DMS79 treated with DMSO at 0.1 percent for 48 hours (cell line): Measurements from ENCODE around the gene USP40.

ENCODE experiments used
- DNase-seq: peaks from one replicate; lab custom pipeline; 2025; lab: John Stamatoyannopoulos, UW

Gene USP40

GRCh38 chr2:233458826-233459225 is 107.8 kb downstream of the USP40 start:
- no peak for DNase-seq

DNA sequence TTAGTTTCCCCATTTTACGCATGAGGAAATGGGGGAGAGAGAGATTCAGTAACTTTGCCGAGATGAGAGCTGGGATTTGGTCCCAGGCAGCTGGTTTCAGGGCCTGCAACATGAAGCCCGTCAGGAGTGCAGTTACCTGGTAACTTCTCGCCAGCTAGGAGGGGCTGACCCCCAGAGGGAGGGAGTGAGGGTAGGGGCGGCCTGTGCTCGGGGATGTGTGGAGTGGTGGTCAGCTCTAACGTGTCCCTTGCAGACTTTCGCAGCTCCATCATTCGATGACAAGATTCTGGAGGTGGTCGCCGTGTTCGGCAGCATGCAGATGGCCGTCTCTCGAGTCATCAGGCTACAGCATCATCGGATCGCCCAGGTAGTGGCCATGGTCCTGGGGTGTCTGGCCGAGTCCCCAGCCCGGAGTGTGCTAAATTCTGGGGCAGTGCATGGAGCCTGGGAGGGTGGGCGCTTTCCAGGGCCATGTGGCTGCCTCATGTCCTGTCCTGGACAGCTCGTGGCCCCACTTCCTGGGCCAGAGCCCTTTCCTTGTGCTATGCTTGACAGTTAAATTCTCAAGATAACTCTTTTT is 108.5 kb downstream of the USP40 start:
- no peak for DNase-seq

DNA sequence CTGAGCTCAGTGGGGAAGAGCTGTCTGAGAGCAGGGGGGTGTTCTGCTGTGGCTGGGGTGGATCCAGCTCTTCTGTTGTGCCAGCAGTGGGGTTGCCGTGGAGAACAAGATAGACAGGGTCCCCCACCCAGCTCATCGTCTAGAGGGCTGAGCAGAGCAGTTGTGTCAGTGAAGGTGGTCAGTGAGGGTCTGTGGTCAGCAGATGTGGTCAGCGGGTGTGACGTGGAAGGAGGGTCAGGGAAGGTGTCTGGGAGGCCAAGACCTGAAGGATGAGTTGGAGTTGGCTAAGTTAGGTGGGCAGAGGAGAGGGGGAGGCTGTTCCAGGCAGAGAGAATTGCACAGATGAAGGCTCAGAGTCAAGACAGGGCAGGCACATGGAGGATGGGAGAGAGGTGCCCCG is 109.2 kb downstream of the USP40 start:
- DNase-seq, result no peak

DNA sequence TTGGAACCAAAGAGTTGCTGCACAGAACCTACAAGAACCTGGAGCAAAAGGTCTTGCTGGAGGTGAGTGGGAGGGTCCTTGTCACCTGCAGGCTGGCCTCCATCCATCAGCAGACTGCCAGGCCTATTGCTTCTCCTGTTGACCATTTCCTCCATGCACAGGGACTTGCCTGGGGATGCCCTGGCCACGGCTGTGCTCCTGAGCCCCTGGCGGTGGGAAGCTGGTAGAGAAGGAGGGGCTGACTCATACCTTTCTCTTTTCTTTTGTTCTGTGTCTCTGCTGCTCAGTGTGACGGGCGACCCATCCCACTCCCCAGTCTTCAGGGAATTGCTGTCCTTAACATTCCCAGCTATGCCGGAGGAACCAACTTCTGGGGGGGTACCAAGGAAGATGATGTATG is 109.6 kb downstream of the USP40 start:
- no peak for DNase-seq

DNA sequence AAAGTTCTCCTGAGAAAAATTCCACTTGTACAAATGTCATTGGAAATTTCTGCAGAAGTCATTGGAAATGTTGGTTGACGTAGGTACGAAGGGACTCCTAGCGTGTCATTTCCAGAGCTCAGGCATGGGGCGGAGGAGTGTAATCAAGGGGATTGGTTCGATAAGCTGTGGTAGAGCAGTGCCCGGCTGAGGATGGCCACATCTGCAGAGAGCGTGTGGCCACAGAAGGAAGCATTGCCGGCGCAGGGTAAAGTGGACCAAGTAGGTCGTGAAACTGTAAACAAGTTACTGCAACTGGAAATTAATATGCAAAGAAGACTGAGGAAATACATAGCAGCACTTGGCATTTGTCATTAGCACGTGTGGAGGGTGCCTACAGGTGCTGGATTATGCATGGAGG is 110.5 kb downstream of the USP40 start:
- no peak for DNase-seq

- DNase-seq, result no peak
Measured at GRCh38 chr2:233455491-233455890, 111.1 kb downstream of the USP40 start.

DNA sequence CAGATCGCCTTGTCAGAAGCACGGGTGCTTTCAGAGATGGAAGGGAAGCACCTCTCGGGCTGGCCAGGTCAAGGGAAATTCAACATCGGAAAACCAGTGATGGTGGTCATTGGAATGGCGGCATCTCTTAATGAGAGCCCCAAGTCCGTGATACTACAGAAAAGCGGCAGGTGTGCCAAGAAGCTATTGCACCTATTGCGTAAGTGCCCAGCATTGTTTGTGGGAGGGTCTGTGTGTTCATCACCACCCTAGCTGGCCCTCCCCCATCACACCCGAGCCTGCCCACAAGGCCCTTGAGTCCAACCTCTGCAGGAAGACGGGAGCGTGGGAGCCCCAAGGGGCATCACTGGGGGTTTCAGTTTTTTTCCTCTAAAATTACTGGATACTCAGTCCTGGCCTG is 111.6 kb downstream of the USP40 start:
- no peak for DNase-seq

DNA sequence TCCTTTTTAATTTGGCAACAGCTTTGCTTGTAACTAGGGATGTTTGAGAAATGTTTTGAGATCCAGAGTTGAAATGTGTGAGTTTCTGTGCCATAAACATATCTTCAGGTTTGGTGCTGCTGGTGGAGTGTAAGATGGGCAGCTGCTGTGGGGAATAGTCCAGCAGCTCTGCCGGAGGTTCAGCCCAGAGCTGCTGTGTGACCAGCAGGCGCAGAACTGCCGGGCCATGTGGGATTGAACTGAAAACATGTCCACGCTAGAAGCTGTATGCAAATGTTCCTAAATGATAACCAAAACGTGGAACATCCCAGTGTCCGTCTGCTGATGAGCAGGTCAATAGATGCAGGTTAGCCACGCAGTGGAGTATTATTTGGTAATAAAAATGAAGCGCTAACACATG is 112.7 kb downstream of the USP40 start:
- DNase-seq, result no peak

DNA sequence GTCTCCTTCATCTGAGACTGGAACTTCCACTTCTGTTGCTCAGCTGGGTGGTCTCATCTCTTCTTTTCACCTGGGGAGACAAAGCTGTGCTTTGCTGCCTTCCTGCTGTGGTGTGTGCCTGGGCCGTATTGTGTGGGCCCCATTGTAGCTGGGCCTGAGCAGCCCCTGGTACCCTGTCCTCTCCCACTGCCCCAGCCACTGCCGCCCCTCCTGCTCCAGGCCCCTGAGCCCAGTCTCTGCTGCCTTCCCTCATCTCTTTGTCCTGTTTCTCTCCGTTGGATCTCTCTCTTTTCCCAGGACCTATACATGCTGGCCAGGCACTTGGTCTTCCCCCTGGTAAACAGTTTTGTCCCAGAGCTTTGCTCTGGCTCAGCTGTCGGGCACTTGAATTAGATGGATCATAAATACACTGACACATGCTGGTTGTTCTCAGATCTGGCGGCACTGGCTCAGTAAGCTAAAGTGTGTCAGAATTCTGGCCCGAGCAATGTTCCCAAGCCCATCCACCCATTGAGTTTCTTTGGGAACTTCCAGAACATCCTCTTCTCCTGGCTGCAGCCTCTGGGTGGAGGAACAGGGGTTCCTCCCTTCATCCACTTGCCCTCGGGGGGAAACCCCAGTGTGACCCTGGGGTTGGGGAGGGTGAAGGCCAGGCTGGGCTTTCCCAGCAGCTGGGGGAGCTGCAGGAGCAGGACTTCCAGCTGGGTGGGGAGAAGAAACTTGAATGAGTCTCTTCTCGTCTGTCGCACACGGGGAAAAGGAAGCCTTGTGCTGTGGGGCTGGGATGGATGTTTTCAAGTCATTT is 113.3 kb downstream of the USP40 start:
- DNase-seq, result no peak

DNA sequence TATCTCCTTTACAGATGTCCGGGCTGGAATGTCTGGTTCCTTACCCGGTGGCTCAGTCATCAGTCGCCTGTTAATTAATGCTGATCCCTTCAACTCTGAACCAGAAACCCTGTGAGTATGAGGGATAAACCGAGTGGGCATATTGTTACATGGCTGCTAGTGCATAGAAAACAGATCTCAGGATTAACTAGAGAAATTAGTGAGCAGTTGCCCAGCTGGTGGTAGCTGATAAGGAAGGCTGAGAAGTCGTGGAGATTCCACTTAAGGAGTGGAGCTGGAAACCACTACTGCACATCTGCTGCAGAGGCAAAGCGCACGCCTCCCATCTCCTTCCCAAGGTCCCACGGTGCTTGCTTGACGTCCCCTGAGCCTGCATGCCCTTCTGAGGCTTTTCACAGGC is 114.6 kb downstream of the USP40 start:
- no peak for DNase-seq

- DNase-seq, result no peak
Measured at GRCh38 chr2:233450864-233451575, 115.6 kb downstream of the USP40 start.

DNA sequence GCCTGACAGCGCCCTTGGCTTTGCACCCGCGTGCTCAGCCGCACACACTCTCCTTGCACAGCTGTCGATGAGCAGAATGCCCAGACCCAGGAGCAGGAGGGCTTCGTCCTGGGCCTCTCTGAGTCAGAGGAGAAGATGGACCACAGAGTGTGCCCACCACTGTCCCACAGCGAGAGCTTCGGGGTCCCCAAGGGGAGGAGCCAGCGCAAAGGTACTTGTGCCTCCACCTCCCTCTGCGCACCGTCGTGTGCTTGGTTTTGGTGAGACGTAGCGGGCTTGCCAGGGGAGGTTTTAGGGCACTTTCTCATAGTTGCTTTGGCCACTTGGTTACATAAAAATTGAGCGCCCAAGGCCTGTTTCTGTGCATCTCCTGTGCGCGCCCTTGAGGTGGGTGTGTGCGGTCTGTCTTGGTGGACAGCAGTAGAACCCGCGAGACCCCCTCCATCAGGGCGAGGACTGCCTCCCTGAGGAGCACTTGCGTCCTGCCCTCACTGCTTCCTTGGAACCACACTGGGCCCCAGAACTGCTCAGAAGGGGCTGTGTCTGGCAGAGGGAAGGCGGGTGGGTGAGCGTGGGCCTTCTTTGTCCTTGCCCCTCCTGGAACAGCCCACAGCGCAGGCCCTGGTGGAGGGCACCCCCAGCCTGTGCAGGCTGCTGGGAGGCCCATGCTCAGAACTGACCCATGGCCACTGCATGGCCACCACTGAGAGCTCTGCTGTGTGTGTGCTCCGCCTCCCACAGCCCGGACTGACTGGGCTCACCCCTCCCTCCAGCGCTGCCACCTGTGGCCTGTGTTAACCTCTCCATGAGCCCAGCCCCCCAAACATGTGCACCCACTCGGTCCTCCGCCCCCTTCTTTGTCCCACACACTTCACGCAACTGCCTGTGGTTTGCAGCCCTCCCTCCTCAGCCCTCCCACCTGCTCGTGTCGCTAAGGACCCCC is 116.4 kb downstream of the USP40 start:
- DNase-seq, result no peak

DNA sequence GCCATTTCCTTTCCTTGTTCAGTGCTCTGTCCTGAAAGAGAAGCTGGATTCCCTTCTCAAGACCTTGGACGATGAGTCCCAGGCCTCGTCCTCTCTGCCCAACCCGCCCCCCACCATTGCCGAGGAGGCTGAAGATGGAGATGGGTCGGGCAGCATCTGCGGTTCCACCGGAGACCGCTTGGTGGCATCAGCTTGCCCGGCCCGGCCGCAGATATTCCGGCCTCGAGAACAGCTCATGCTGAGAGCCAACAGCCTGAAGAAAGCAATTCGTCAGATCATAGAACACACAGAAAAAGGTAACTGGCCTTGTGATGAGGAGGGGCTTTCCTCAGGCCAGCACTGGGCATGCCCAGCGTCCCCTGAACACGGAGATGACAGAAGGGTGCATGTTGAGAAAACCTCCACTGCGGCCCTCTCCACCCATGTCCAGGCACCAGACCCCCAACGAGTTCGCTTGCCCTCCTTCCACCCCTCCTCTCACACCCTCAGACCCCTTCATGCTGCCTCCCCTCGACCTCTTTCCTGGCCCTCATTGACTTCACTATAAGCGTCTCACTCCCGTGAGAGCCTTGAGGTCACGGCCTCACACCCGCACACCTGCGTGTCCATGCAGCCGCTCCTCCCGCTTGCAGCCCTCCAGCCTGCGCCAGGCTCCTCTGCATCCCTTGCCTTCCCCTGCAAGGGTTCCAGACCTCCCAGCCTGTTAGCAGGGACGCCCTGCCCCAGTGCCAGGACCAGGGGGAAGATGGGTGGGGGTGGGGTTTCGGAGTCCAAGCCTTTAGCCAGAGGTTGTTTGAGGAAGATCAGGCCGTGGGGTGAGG is 117.3 kb downstream of the USP40 start:
- no peak for DNase-seq

DNA sequence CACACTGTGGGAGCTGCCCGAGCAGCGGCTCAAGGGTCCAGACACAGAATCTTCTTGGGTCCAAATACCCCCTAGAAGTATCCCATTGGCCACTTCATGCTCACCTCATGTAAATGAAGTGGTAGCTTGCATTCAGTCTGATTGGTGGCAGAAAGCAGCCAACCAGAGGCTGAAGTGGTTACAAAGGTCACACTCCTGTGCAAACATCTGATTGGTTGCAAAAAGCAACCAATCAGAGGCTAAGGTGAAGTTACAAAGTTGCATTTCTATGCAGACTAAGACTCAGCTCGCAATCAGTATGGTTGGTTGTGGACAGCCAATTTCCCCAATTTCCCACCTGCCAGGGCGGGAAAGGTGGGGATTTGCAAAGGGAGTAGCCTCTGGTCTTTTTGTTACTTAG is 118.0 kb downstream of the USP40 start:
- no peak for DNase-seq

DNA sequence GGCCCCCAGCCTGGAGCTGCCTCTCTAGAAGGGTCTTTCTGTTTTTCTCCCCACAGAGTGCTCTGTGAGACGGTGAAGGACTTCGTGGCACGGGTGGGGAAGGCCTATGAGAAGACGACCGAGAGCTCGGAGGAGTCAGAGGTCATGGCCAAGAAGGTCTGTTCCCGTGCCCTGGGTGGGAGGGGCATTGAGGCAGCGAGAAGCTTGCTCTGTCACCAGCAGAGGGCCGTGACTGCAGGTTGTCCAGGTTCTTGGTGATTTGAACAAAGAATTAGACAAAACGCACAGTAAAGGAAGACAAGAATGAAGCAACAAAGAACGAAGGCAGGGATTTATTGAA is 118.4 kb downstream of the USP40 start:
- DNase-seq, result no peak

GRCh38 chr2:233447506-233448219 is 118.9 kb downstream of the USP40 start:
- DNase-seq, result no peak

DNA sequence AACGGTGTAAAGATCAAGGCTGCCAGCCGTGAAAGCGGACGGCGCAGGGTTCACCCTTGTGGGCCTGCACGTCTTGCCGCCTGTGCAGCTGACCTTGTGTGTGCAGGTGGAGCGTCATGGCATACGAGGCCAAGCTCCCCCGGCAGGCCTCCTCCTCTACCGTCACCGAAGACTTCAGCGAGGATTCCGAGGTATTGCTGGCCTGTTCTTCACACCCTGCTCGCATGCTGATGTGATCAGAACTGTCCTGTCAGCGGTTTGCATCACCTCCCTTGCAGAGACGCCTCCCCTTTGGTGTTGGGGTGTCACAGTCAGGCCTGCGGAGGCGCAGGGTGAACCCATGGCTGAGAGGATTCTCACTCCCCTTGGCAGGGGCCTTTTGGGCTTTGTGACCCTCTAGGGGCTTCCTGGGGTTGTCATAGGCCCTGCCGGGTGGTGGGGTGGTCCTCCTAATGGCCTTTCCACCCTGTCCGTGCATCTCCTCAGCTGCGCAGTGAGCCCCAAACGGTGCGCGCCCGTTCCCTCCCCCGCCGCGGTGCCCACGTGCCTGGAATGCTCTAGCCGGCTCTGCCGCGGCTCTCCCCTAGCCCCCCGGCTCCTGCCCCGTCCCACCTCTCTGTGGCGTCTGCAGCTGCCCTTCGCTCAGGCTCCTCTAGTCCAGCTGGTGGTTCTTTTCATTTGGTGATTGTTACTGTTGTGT is 119.8 kb downstream of the USP40 start:
- no peak for DNase-seq

GRCh38 chr2:233446121-233446520 is 120.5 kb downstream of the USP40 start:
- no peak for DNase-seq

GRCh38 chr2:233445152-233445830 is 121.3 kb downstream of the USP40 start:
- DNase-seq, result no peak

DNA sequence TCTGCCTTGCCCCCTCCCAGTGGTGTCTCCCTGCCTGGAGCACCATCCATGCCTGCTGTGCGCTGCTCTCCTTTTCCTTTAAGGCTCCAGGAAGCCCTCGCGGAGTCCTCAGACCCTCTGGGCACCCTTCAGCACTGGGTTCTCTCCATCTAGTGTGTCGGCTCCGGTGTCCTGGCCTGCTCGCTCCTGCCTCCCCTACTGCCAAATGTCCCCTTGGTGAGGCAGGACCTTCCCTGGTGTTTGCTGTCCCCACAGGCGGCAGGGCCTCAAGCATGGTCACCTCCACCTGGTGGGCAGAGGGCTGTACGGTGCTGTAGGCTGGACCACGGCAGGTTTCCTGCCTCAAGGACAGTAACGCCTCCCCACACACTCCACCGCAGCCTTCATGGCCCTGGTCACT is 122.1 kb downstream of the USP40 start:
- DNase-seq, result no peak
